DND-41 (cell line): ENCODE data around the gene SORL1-AS1.

ENCODE experiments used
- ATAC-seq: fragments of 200-7000 bp; cut with Tn5 transposase; 3 replicates; pipeline ENCODE4 v1.9.1; 2021; ENCODE audit warnings: low read depth; ENCODE audit not compliant: insufficient read depth
- DNase-seq: peaks from one replicate; pipeline ENCODE4 v3.0.0-alpha.2; 2020
- H2AFZ ChIP-seq: 2 replicates; pipeline ENCODE4 v1.6.0; 2012; ENCODE audit warnings: low read depth, low read length
- H3K27ac ChIP-seq: 2 replicates; pipeline ENCODE4 v1.5.1; 2012; ENCODE audit warnings: low read length, inconsistent platforms
- H3K27me3 ChIP-seq: fragments of 200-600 bp; sonication (generic); 2 replicates; pipeline ENCODE4 v1.6.0; 2012; ENCODE audit warnings: low read length, mild to moderate bottlenecking, inconsistent platforms; ENCODE audit not compliant: insufficient read depth, poor library complexity
- H3K36me3 ChIP-seq: 2 replicates; pipeline ENCODE4 v1.5.1; 2012; ENCODE audit warnings: low read length, inconsistent platforms; ENCODE audit not compliant: insufficient read depth
- H3K4me1 ChIP-seq: 2 replicates; pipeline ENCODE4 v1.5.1; 2012; ENCODE audit warnings: mild to moderate bottlenecking, low read length; ENCODE audit not compliant: insufficient read depth
- H3K4me2 ChIP-seq: 2 replicates; pipeline ENCODE4 v1.6.0; 2012; ENCODE audit warnings: mild to moderate bottlenecking, moderate library complexity, low read length, inconsistent platforms; ENCODE audit not compliant: insufficient read depth
- H3K4me3 ChIP-seq, 2 experiments: fragments of 200-600 bp in 1 of 2; shearing (Covaris generic) in 1 of 2; 2 replicates each; pipeline ENCODE4 v1.5.1; 2012 to 2016; ENCODE audit warnings: inconsistent platforms in 2 of 2, low read length in 2 of 2, mild to moderate bottlenecking in 2 of 2, low read depth in 1 of 2, moderate library complexity in 1 of 2
- H3K79me2 ChIP-seq: 2 replicates; pipeline ENCODE4 v1.6.0; 2012; ENCODE audit warnings: low read length, inconsistent platforms; ENCODE audit not compliant: insufficient read depth
- H3K9ac ChIP-seq: 2 replicates; pipeline ENCODE4 v1.6.0; 2012; ENCODE audit warnings: low read depth, mild to moderate bottlenecking, inconsistent platforms, low read length, moderate library complexity
- H3K9me3 ChIP-seq: 2 replicates; pipeline ENCODE4 v1.5.1; 2012; ENCODE audit warnings: low read length, moderate library complexity, mild to moderate bottlenecking, inconsistent platforms; ENCODE audit not compliant: insufficient read depth, severe bottlenecking
- H4K20me1 ChIP-seq: 2 replicates; pipeline ENCODE4 v1.6.0; 2012; ENCODE audit warnings: low read length; ENCODE audit not compliant: insufficient read depth
- EZH2 ChIP-seq: IDR thresholded peaks from 3 replicates; pipeline ENCODE4 v1.6.1; 2012; ENCODE audit warnings: borderline replicate concordance, low read depth, mild to moderate bottlenecking, moderate library complexity, low read length, inconsistent platforms; ENCODE audit not compliant: severe bottlenecking
- TF ChIP-seq, protein P1 (sequence below): IDR thresholded peaks from 2 replicates; pipeline ENCODE4 v1.5.1; 2012; ENCODE audit warnings: borderline replicate concordance, low read length, moderate library complexity, mild to moderate bottlenecking; ENCODE audit not compliant: poor library complexity, severe bottlenecking; ENCODE audit errors: extremely low read depth

Gene SORL1-AS1

DNA sequence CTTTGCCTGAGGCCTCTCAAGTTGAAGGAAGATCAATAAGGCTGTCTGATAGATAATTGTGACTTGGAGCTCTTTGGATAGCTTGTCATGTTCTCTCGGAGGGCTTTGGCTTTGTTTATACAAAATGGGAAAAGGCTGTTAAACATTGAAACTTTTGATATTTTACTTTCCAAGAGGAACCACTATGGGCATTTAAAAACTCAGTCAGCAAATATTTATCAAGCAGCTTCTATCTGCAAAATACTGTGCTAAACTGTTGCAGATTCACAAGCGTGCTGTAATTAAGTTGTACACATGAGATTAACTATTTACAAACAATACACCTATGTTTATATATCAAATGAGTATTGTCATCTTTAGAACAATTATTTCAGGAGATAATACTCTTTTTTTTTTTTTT is 35.2 kb downstream of the SORL1-AS1 start:
- TF ChIP-seq EZH2: no peak
- TF ChIP-seq, protein P1, sequence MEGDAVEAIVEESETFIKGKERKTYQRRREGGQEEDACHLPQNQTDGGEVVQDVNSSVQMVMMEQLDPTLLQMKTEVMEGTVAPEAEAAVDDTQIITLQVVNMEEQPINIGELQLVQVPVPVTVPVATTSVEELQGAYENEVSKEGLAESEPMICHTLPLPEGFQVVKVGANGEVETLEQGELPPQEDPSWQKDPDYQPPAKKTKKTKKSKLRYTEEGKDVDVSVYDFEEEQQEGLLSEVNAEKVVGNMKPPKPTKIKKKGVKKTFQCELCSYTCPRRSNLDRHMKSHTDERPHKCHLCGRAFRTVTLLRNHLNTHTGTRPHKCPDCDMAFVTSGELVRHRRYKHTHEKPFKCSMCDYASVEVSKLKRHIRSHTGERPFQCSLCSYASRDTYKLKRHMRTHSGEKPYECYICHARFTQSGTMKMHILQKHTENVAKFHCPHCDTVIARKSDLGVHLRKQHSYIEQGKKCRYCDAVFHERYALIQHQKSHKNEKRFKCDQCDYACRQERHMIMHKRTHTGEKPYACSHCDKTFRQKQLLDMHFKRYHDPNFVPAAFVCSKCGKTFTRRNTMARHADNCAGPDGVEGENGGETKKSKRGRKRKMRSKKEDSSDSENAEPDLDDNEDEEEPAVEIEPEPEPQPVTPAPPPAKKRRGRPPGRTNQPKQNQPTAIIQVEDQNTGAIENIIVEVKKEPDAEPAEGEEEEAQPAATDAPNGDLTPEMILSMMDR: no peak
- Histone ChIP-seq H3K79me2 (no peaks in the 10 kb centered on the region), H2AFZ (no peak overlapping the region), H3K9me3 (no peaks in the 10 kb centered on the region), H3K27ac (peak overlapping the region; percentile 72), H4K20me1 (no peaks in the 10 kb centered on the region), H3K27me3 (no peaks in the 10 kb centered on the region), H3K4me2 (peak overlapping the region; percentile 20), H3K4me1 (peaks cover 53% of the 10 kb centered on the region), H3K4me3 (no peak overlapping the region), H3K9ac (peak overlapping the region; percentile 19), H3K36me3 (no peaks in the 10 kb centered on the region)
- no peak for ATAC-seq
- DNase-seq: no peak

DNA sequence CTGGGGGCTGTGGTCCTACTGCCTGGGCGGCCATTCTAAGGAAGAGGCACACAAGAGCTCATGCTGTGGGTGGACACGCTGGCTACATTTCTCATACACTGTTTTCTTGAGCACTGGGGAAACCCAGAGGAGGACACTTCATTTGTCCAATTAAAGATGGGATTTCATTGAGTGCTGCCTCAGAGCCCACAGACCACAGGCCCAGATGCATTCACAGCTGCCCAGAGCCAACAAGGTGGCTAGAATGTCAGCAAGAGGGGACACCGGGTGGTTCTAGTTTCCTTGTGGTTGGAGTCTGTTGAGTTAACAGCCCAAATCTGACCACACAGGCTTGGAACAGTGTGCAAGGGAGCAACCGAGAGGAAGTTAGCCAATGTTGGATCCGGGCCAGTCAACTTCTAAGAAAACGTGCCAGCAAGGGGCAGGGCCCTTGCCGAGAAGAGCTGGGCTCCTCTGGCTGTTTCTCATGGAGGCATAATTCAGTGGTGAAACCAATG is 35.7 kb downstream of the SORL1-AS1 start:
- no peaks in the 10 kb centered on the region for H3K36me3 ChIP-seq
- H3K4me2 ChIP-seq: peak overlapping the region; percentile 20
- no peaks in the 10 kb centered on the region for H3K9me3 ChIP-seq
- peak overlapping the region; percentile 19 for H3K9ac ChIP-seq
- DNase-seq (peak; percentile 96), ATAC-seq (peak; percentile 83)
- H2AFZ ChIP-seq: no peak overlapping the region
- H3K27me3 ChIP-seq: no peaks in the 10 kb centered on the region
- peak overlapping the region; percentile 72 for H3K27ac ChIP-seq
- H4K20me1 ChIP-seq: no peaks in the 10 kb centered on the region
- TF ChIP-seq EZH2: no peak
- TF ChIP-seq, protein P1: no peak
- H3K4me1 ChIP-seq: peaks cover 51% of the 10 kb centered on the region
- H3K79me2 ChIP-seq: no peaks in the 10 kb centered on the region
- no peak overlapping the region for H3K4me3 ChIP-seq

DNA sequence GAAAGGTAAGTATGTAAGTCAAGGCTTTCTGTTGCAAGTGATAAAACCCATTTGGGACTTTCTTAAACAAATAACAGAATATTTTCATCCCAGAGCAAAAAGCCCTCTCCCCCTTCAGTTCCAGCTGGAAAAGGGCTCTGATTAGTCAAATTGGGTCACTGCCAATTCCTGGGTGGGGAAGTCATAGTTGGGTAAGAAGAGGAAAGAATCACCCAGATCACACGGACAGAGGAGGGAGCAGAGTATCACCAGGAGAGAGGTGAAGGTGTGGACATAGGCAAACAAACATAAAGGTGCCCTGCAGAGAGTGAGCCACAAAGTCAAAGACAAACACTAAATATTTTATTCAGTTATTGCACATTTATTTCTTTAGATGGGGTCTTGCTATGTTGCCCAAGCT is 36.9 kb downstream of the SORL1-AS1 start:
- no peak overlapping the region for H2AFZ ChIP-seq
- peaks cover 51% of the 10 kb centered on the region for H3K4me1 ChIP-seq
- no peak overlapping the region for H3K4me3 ChIP-seq
- H3K79me2 ChIP-seq: no peaks in the 10 kb centered on the region
- H3K9ac ChIP-seq: no peak overlapping the region
- TF ChIP-seq, protein P1: no peak
- no peak for TF ChIP-seq EZH2
- no peaks in the 10 kb centered on the region for H3K27me3 ChIP-seq
- no peaks in the 10 kb centered on the region for H3K9me3 ChIP-seq
- no peak for ATAC-seq
- no peak overlapping the region for H3K4me2 ChIP-seq
- no peaks in the 10 kb centered on the region for H4K20me1 ChIP-seq
- H3K36me3 ChIP-seq: no peaks in the 10 kb centered on the region
- H3K27ac ChIP-seq: peak overlapping the region; percentile 33; the same call in 1 of the 2 replicates
- DNase-seq: no peak
